Measurements from ENCODE around the gene GARIN3. TPM values are rescaled to one million over a fixed set of nuclear protein-coding genes. Genes with fewer than 3 reads are reported as not detected.

Gene GARIN3
- total and polyA plus RNA-seq, 9 donors = not detected

DNA sequence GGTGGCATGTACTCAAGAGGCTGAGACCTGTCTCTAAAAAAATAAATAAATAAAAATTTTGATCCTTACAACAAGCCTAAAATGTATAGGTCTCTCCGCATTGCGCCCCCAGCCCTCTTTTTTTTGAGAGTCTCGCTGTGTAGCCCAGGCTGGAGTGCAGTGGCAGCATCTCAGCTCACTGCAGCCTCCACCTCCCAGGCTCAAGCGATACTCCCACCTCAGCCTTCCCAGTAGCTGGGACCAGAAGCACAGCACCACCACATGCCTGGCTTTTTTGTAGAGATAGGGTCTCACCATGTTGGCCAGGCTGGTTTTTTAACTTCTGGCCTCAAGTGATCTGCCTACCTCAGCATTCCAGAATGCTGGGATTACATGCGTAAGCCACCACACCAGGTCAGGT, 2.2 kb upstream of the GARIN3 start:
- no peaks in the 10 kb centered on the region for H3K4me1 ChIP-seq (ENCODE audit: insufficient read depth)
- H3K4me3 ChIP-seq = no peak overlapping the region
- H3K27me3 ChIP-seq = no peaks in the 10 kb centered on the region
- H3K36me3 ChIP-seq = no peaks in the 10 kb centered on the region
- no peaks in the 10 kb centered on the region for H3K9me3 ChIP-seq
- intact Hi-C loops (cut with DNase I) = no loop called here
- TF ChIP-seq EP300 (IDR thresholded peaks at IDR 0.05) (no peak), POLR2A (IDR thresholded peaks at IDR 0.05) (no peak)
- TF ChIP-seq, protein P1, sequence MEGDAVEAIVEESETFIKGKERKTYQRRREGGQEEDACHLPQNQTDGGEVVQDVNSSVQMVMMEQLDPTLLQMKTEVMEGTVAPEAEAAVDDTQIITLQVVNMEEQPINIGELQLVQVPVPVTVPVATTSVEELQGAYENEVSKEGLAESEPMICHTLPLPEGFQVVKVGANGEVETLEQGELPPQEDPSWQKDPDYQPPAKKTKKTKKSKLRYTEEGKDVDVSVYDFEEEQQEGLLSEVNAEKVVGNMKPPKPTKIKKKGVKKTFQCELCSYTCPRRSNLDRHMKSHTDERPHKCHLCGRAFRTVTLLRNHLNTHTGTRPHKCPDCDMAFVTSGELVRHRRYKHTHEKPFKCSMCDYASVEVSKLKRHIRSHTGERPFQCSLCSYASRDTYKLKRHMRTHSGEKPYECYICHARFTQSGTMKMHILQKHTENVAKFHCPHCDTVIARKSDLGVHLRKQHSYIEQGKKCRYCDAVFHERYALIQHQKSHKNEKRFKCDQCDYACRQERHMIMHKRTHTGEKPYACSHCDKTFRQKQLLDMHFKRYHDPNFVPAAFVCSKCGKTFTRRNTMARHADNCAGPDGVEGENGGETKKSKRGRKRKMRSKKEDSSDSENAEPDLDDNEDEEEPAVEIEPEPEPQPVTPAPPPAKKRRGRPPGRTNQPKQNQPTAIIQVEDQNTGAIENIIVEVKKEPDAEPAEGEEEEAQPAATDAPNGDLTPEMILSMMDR (IDR thresholded peaks at IDR 0.05) = no peak
- WGBS, 3 donors = 95 to 98% (median 96%) methylated on average over 5 of the region's 5 CpGs
- H3K27ac ChIP-seq = no peak overlapping the region
- no peak for DNase-seq

- H3K4me3 ChIP-seq = no peak overlapping the region
- no peaks in the 10 kb centered on the region for H3K27me3 ChIP-seq
- H3K36me3 ChIP-seq = no peaks in the 10 kb centered on the region
- intact Hi-C loops (cut with DNase I) = no loop called here
- WGBS, 3 donors = 54 to 69% (median 56%) methylated on average over 4 of the region's 4 CpGs
- no peak overlapping the region for H3K27ac ChIP-seq
- no peaks in the 10 kb centered on the region for H3K9me3 ChIP-seq
- TF ChIP-seq EP300 (IDR thresholded peaks at IDR 0.05) = no peak
- no peak for TF ChIP-seq POLR2A (IDR thresholded peaks at IDR 0.05)
- TF ChIP-seq, protein P1 (IDR thresholded peaks at IDR 0.05) = no peak
- H3K4me1 ChIP-seq (ENCODE audit: insufficient read depth) = no peaks in the 10 kb centered on the region
- no peak for DNase-seq
Observed at GRCh38 chr5:157167214-157167621, 1.2 kb upstream of the GARIN3 start.

- Histone ChIP-seq H3K4me1 (ENCODE audit: insufficient read depth) (no peaks in the 10 kb centered on the region), H3K27ac (no peak overlapping the region), H3K27me3 (no peaks in the 10 kb centered on the region), H3K4me3 (no peak overlapping the region), H3K36me3 (no peaks in the 10 kb centered on the region), H3K9me3 (no peaks in the 10 kb centered on the region)
- no peak for DNase-seq
- TF ChIP-seq EP300 (IDR thresholded peaks at IDR 0.05) (no peak), POLR2A (IDR thresholded peaks at IDR 0.05) (no peak)
- TF ChIP-seq, protein P1 (IDR thresholded peaks at IDR 0.05) = no peak
- intact Hi-C loops (cut with DNase I) = no loop called here
- WGBS, 3 donors = 81 to 86% (median 84%) methylated on average over 14 of the region's 14 CpGs
Observed at GRCh38 chr5:157165668-157166067, 396 bp downstream of the GARIN3 start.

DNA sequence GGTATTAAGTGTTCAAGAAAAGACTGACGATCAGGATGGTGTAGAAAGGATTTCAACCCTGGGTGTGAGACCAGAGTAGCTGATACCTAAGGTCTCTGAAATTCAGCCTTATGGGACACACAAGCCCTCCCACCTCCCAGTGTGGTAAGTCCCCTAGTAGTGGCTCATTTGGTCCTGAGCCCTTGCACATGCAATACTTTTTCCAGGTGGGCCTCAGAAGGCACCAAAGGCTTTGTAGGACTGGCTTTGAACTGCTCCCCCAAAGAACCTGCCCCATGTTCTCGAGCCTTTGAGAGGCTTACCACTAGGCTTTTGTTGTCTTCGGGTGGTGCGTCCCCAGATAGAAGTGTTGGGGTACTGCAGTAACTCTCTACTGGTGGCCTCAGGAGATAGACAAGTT, 803 bp downstream of the GARIN3 start:
- DNase-seq = no peak
- H3K27ac ChIP-seq = no peak overlapping the region
- H3K4me3 ChIP-seq = no peak overlapping the region
- H3K9me3 ChIP-seq = no peaks in the 10 kb centered on the region
- WGBS, 3 donors = 89 to 92% (median 91%) methylated on average over 4 of the region's 4 CpGs
- intact Hi-C loops (cut with DNase I) = no loop called here
- TF ChIP-seq EP300 (IDR thresholded peaks at IDR 0.05) (no peak), POLR2A (IDR thresholded peaks at IDR 0.05) (no peak)
- TF ChIP-seq, protein P1 (IDR thresholded peaks at IDR 0.05) = no peak
- no peaks in the 10 kb centered on the region for H3K36me3 ChIP-seq
- no peaks in the 10 kb centered on the region for H3K27me3 ChIP-seq
- H3K4me1 ChIP-seq (ENCODE audit: insufficient read depth) = no peaks in the 10 kb centered on the region

- 76 to 83% (median 78%) methylated on average over 5 of the region's 5 CpGs for WGBS, 3 donors
- Histone ChIP-seq H3K27me3 (no peaks in the 10 kb centered on the region), H3K9me3 (no peaks in the 10 kb centered on the region), H3K27ac (no peak overlapping the region), H3K36me3 (no peaks in the 10 kb centered on the region), H3K4me1 (ENCODE audit: insufficient read depth) (no peaks in the 10 kb centered on the region), H3K4me3 (no peak overlapping the region)
- intact Hi-C loops (cut with DNase I) = no loop called here
- no peak for DNase-seq
- TF ChIP-seq, protein P1 (IDR thresholded peaks at IDR 0.05) = no peak
- TF ChIP-seq POLR2A (IDR thresholded peaks at IDR 0.05) (no peak), EP300 (IDR thresholded peaks at IDR 0.05) (no peak)
Observed at GRCh38 chr5:157164521-157164920, 1.5 kb downstream of the GARIN3 start.

All from ovary (tissue), 9 donors.